K562 (cell line): ENCODE data around the gene MAP1S. TPM values are rescaled to one million over a fixed set of nuclear protein-coding genes. Genes with fewer than 3 reads are reported as not detected.

ENCODE experiments used
- DPF2 ChIP-seq: fragments of 450-650 bp; IDR thresholded peaks from 2 replicates; pipeline ENCODE4 v1.6.1; 2016
- GABPB1 ChIP-seq: sonication (generic); formaldehyde crosslinking; IDR thresholded peaks from 2 replicates; pipeline ENCODE4 v1.8.0; 2022; ENCODE audit warnings: mild to moderate bottlenecking, missing genetic modification reagents
- GATAD2A ChIP-seq: fragments of 450-650 bp; IDR thresholded peaks from 2 replicates; pipeline ENCODE4 v1.6.1; 2017
- GTF2E2 ChIP-seq: fragments of 200-800 bp; sonication (Bioruptor generic); IDR thresholded peaks from 2 replicates; pipeline ENCODE4 v1.6.1; 2016; ENCODE audit warnings: missing genetic modification characterization, missing compliant biosample characterization
- JUNB ChIP-seq: fragments of 450-650 bp; formaldehyde crosslinking; conservative IDR thresholded peaks from 2 replicates; pipeline ENCODE4 v1.4.0; 2020; ENCODE audit warnings: mild to moderate bottlenecking
- PHF21A ChIP-seq: fragments of 450-650 bp; IDR thresholded peaks from 2 replicates; pipeline ENCODE4 v1.6.1; 2017; ENCODE audit warnings: low read depth, borderline replicate concordance
- POLR2B ChIP-seq: fragments of 450-650 bp; IDR thresholded peaks from 2 replicates; pipeline ENCODE4 v1.6.1; 2018; ENCODE audit warnings: low read depth; ENCODE audit not compliant: partially characterized antibody
- POLR2G ChIP-seq: fragments of 200-400 bp; formaldehyde crosslinking; IDR thresholded peaks from 2 replicates; pipeline ENCODE4 v1.6.1; 2017; ENCODE audit warnings: low read depth, mild to moderate bottlenecking, antibody characterized with exemption, low read length, moderate library complexity
- PTTG1 ChIP-seq: fragments of 450-650 bp; IDR thresholded peaks from 2 replicates; pipeline ENCODE4 v1.6.1; 2016; ENCODE audit warnings: low read depth, mild to moderate bottlenecking, missing genetic modification characterization, missing compliant biosample characterization
- SMARCB1 ChIP-seq: IDR thresholded peaks from 2 replicates; pipeline ENCODE4 v1.6.1; 2011; ENCODE audit warnings: improper control_type of control experiment, low read depth; ENCODE audit not compliant: insufficient read length
- ZKSCAN1 ChIP-seq: fragments of 150-350 bp; IDR thresholded peaks from 2 replicates; pipeline ENCODE4 v1.6.1; 2016; ENCODE audit warnings: low read depth, low read length
- ZNF184 ChIP-seq: sonication (generic); formaldehyde crosslinking; IDR thresholded peaks from 2 replicates; pipeline ENCODE4 v1.5.0; 2020; ENCODE audit warnings: missing genetic modification reagents
- polyA plus RNA-seq, 8 experiments: library from polyadenylated mRNA; depleted of rRNA in 4 of 8; stranded (reverse) in 5 of 8; unstranded in 3 of 8; fragments of >200 nt; fragmentation: Nextera tagmentation in 2 of 8; fragmentation: Illumina TruSeq in 1 of 8; extraction: Ambion mirVana in 2 of 8; extraction: Trizol in 1 of 8; gene quantifications; 2 replicates each; pipeline versions ENCODE4 v1.2.1 to v1.2.3, GENCODE V29; 2011 to 2014; ENCODE audit warnings: inconsistent platforms in 1 of 8, missing spikeins in 1 of 8
- total RNA-seq, 7 experiments: library from RNA; depleted of rRNA in 6 of 7; stranded (reverse); fragments of >200 nt in 6 of 7; fragmentation: Illumina TruSeq in 2 of 7; extraction: Trizol in 2 of 7; gene quantifications; 2 replicates each; pipeline versions ENCODE4 v1.2.1 to v1.2.3, GENCODE V29; 2011 to 2021; ENCODE audit warnings: low replicate concordance in 1 of 7
- TF ChIP-seq, protein P1 (sequence below): sonication (generic); formaldehyde crosslinking; IDR thresholded peaks from 2 replicates; pipeline ENCODE4 v1.8.0; 2023; ENCODE audit warnings: mild to moderate bottlenecking, missing genetic modification reagents
- TF ChIP-seq, protein P2 (sequence below): fragments of 450-650 bp; formaldehyde crosslinking; IDR thresholded peaks from 2 replicates; pipeline ENCODE4 v1.4.0; 2020; ENCODE audit warnings: mild to moderate bottlenecking, moderate library complexity
- TF ChIP-seq, protein P3 (sequence below): sonication (generic); IDR thresholded peaks from 2 replicates; pipeline ENCODE4 v1.6.1; 2016
- TF ChIP-seq, protein P4 (sequence below): sonication (generic); formaldehyde crosslinking; IDR thresholded peaks from 2 replicates; pipeline ENCODE4 v1.8.0; 2022; ENCODE audit warnings: mild to moderate bottlenecking, missing genetic modification reagents, borderline replicate concordance
- TF ChIP-seq, protein P5 (sequence below), 2 experiments: IDR thresholded peaks; 2 replicates each; pipeline ENCODE4 v1.6.1; 2011; ENCODE audit warnings: borderline replicate concordance in 1 of 2, control low read depth in 1 of 2, low read depth in 1 of 2, low read length in 1 of 2, mild to moderate bottlenecking in 1 of 2, mixed read lengths in 1 of 2, moderate library complexity in 1 of 2; ENCODE audit not compliant: insufficient read depth in 1 of 2, insufficient read length in 1 of 2, poor library complexity in 1 of 2, severe bottlenecking in 1 of 2; ENCODE audit errors: extremely low read depth in 1 of 2
- TF ChIP-seq, protein P6 (sequence below), 2 experiments: fragments of 450-650 bp; IDR thresholded peaks; 2 replicates each; pipeline ENCODE4 v1.6.1; 2016

MAP1S gene
- total and polyA plus RNA-seq, 9 of the 15 experiments (the other 6 are each of a cell fraction or from before 2014, with no cell fraction given) = 2.0 to 81.0 (median 9.5) TPM

DNA sequence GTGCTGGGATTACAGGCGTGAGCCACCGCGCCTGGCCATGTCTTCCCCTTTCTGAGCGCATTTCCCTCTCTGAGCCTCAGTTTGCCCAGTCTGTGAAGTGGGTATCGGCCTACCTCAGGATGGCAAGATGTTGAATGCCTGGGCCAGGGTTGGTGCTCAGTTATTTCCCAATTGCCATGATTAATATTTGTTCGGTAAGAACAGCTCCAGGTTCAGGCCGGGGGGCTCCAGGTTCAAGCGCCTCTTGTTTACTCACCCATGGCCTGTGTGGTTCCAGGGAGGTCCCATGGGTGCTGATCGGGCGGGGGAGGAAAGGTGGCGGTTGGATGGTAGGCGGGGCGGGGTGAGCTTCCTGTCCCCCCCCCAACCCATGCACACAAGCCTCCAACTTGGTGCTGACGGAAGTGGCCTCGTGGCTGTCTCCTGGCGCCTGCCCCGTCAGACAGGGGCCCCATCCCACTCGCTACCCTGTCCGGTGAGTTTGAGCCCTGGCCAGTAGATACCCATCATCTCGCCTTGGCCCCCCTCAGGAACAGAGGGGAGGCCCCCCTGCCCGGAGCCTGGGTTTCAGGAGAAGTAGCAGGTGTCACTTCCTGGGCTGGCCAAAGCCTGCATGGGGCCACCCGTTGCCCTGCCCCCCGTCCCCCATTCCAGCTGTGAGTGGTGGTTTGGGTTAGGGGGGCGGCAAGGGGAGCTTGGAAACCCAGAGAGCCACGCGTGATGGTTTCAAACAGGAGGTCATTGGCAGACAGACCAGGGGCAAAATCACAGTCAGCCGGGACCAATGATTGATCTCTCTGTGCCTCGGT, 32.0 kb downstream of the MAP1S start, which contains the start of gene FCHO1 (continued):
- TF ChIP-seq PTTG1 (no peak), GTF2E2 (tag) (no peak), GABPB1 (CRISPR knock-in tag) (peak; percentile 84; the same call in 1 of the 2 replicates), DPF2 (peak; percentile 75), ZNF184 (CRISPR knock-in tag) (no peak), ZKSCAN1 (no peak), PHF21A (peak; percentile 44; the same call in 1 of the 2 replicates), POLR2B (peak; percentile 74), SMARCB1 (no peak), POLR2G (peak; percentile 93), JUNB (no peak), GATAD2A (no peak; the same call in none of the 2 replicates)
- TF ChIP-seq, protein P1, sequence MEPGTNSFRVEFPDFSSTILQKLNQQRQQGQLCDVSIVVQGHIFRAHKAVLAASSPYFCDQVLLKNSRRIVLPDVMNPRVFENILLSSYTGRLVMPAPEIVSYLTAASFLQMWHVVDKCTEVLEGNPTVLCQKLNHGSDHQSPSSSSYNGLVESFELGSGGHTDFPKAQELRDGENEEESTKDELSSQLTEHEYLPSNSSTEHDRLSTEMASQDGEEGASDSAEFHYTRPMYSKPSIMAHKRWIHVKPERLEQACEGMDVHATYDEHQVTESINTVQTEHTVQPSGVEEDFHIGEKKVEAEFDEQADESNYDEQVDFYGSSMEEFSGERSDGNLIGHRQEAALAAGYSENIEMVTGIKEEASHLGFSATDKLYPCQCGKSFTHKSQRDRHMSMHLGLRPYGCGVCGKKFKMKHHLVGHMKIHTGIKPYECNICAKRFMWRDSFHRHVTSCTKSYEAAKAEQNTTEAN (CRISPR knock-in tag) = peak; percentile 57; the same call in 1 of the 2 replicates
- TF ChIP-seq, protein P2, sequence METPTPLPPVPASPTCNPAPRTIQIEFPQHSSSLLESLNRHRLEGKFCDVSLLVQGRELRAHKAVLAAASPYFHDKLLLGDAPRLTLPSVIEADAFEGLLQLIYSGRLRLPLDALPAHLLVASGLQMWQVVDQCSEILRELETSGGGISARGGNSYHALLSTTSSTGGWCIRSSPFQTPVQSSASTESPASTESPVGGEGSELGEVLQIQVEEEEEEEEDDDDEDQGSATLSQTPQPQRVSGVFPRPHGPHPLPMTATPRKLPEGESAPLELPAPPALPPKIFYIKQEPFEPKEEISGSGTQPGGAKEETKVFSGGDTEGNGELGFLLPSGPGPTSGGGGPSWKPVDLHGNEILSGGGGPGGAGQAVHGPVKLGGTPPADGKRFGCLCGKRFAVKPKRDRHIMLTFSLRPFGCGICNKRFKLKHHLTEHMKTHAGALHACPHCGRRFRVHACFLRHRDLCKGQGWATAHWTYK (CRISPR knock-in tag) = 0 out of 2 replicates have a peak, but pooled peaks have one; percentile 55
- TF ChIP-seq, protein P3, sequence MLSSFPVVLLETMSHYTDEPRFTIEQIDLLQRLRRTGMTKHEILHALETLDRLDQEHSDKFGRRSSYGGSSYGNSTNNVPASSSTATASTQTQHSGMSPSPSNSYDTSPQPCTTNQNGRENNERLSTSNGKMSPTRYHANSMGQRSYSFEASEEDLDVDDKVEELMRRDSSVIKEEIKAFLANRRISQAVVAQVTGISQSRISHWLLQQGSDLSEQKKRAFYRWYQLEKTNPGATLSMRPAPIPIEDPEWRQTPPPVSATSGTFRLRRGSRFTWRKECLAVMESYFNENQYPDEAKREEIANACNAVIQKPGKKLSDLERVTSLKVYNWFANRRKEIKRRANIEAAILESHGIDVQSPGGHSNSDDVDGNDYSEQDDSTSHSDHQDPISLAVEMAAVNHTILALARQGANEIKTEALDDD = no peak
- TF ChIP-seq, protein P4, sequence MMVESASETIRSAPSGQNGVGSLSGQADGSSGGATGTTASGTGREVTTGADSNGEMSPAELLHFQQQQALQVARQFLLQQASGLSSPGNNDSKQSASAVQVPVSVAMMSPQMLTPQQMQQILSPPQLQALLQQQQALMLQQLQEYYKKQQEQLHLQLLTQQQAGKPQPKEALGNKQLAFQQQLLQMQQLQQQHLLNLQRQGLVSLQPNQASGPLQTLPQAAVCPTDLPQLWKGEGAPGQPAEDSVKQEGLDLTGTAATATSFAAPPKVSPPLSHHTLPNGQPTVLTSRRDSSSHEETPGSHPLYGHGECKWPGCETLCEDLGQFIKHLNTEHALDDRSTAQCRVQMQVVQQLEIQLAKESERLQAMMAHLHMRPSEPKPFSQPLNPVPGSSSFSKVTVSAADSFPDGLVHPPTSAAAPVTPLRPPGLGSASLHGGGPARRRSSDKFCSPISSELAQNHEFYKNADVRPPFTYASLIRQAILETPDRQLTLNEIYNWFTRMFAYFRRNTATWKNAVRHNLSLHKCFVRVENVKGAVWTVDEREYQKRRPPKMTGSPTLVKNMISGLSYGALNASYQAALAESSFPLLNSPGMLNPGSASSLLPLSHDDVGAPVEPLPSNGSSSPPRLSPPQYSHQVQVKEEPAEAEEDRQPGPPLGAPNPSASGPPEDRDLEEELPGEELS (CRISPR knock-in tag) = peak; percentile 83; the same call in 1 of the 2 replicates
- TF ChIP-seq, protein P5, sequence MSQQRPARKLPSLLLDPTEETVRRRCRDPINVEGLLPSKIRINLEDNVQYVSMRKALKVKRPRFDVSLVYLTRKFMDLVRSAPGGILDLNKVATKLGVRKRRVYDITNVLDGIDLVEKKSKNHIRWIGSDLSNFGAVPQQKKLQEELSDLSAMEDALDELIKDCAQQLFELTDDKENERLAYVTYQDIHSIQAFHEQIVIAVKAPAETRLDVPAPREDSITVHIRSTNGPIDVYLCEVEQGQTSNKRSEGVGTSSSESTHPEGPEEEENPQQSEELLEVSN (IDR thresholded peaks at IDR 0.05; ENCODE audit: borderline replicate concordance in 1 of 2, extremely low read depth in 1 of 2, insufficient read depth in 1 of 2, insufficient read length in 1 of 2, low read depth in 1 of 2, low read length in 1 of 2, poor library complexity in 1 of 2, severe bottlenecking in 1 of 2) = peak; percentile 59 to 63
- TF ChIP-seq, protein P6, sequence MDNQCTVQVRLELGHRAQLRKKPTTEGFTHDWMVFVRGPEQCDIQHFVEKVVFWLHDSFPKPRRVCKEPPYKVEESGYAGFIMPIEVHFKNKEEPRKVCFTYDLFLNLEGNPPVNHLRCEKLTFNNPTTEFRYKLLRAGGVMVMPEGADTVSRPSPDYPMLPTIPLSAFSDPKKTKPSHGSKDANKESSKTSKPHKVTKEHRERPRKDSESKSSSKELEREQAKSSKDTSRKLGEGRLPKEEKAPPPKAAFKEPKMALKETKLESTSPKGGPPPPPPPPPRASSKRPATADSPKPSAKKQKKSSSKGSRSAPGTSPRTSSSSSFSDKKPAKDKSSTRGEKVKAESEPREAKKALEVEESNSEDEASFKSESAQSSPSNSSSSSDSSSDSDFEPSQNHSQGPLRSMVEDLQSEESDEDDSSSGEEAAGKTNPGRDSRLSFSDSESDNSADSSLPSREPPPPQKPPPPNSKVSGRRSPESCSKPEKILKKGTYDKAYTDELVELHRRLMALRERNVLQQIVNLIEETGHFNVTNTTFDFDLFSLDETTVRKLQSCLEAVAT (IDR thresholded peaks at IDR 0.05) = no peak
